Measurements from ENCODE around the gene NLK.
"Not testable (repeated sequence)": the region's sequence is repeated elsewhere in the genome, so short reads cannot be mapped to it uniquely, and the experiment has no call there.

Gene NLK

GRCh38 chr17:28216528-28216927 lies 174.1 kb downstream of the NLK start:
- no peak overlapping the region for H3K4me3 Mint-ChIP-seq
- H3K27ac Mint-ChIP-seq = no peak overlapping the region
- H3K27me3 Mint-ChIP-seq = no peaks in the 10 kb centered on the region
- no peaks in the 10 kb centered on the region for H3K9me3 Mint-ChIP-seq
- H3K36me3 Mint-ChIP-seq (ENCODE audit: low read depth) = no peaks in the 10 kb centered on the region
- H3K4me1 Mint-ChIP-seq (ENCODE audit: low read depth) = peaks cover 14% of the 10 kb centered on the region

- Mint-ChIP-seq H3K4me1 (ENCODE audit: low read depth) (peaks cover 14% of the 10 kb centered on the region), H3K27me3 (no peaks in the 10 kb centered on the region), H3K4me3 (no peak overlapping the region), H3K9me3 (no peaks in the 10 kb centered on the region), H3K27ac (no peak overlapping the region), H3K36me3 (ENCODE audit: low read depth) (no peaks in the 10 kb centered on the region)
Measured at GRCh38 chr17:28219771-28220170, 177.3 kb downstream of the NLK start.

DNA sequence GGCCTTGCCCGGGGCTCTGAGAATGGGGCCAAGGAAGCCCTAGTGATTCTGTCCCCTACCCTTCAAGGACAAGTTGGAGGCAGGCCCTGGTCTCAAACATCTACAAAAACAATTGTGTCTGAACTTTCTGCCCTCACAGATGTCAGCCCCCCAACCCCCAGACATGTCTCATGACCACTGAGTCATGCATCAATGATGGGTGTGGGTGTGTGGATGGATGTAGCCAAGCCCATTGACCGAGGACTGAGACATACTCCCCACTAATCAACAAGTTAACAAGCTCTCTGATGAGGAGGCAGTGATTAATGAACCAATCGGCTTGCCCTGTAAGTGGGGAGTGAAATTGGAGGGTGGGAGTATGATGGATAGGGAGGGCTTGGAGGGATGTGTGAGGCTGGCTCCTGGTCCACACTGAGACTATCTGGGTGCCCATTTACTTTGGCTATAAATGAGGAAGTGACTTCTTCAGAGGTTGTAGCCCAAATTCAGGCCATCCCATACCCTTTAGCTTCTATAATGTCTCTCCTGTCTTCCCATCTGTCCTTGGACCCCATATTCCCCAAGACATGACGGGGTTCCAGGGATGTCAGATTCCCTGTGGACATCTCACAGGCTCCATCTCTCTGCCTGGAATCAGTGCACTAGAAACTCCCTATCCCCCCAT lies 179.4 kb downstream of the NLK start:
- Mint-ChIP-seq H3K9me3 (no peaks in the 10 kb centered on the region), H3K4me3 (no peak overlapping the region), H3K27me3 (peaks cover 3% of the 10 kb centered on the region), H3K36me3 (ENCODE audit: low read depth) (no peaks in the 10 kb centered on the region), H3K4me1 (ENCODE audit: low read depth) (no peaks in the 10 kb centered on the region), H3K27ac (no peak overlapping the region)

DNA sequence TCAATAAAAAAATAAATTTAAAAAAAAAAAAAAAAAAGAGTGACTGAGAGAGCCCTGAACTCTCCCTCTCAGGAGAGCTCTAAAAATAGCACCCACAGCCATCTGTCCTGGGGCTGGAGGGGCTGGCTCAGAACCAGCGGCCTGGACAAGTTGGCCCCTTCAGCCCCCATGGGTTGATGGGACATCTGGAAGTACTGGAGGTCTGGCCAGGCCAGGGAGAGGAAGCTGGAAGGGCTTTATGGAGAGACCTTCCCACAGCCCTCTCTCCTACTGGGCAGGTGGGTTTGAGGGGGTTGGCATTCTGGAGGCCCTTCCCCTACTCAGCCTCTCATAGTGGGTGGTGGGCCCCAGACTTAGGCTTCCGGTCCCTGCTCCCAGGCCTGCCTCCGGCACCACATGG lies 182.8 kb downstream of the NLK start:
- Mint-ChIP-seq H3K4me3 (no peak overlapping the region), H3K9me3 (no peaks in the 10 kb centered on the region), H3K27ac (no peak overlapping the region), H3K36me3 (ENCODE audit: low read depth) (no peaks in the 10 kb centered on the region), H3K4me1 (ENCODE audit: low read depth) (peaks cover 6% of the 10 kb centered on the region), H3K27me3 (peaks cover 30% of the 10 kb centered on the region)

DNA sequence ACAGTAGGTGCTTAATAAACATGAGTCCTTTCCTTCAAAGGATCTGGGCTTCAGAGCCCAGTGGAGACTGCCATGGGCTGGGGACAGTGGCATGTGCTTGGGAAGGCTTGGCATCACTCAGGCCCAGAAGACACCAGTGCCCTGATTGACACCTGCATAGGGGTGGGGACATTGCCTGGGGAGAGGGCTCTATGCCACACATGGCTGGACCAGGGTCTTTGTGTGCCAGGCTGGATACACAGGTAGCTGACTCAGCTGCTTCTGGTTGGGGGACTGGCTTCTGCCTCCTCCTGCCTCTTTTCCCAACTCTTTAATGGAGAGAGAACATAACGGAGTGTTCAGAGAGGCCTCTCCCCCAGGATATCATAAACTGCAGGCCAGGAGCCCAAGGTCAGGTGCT lies 183.4 kb downstream of the NLK start:
- Mint-ChIP-seq H3K27ac (no peak overlapping the region), H3K36me3 (ENCODE audit: low read depth) (no peaks in the 10 kb centered on the region), H3K27me3 (peaks cover 36% of the 10 kb centered on the region), H3K4me1 (ENCODE audit: low read depth) (peaks cover 6% of the 10 kb centered on the region), H3K9me3 (no peaks in the 10 kb centered on the region), H3K4me3 (no peak overlapping the region)

DNA sequence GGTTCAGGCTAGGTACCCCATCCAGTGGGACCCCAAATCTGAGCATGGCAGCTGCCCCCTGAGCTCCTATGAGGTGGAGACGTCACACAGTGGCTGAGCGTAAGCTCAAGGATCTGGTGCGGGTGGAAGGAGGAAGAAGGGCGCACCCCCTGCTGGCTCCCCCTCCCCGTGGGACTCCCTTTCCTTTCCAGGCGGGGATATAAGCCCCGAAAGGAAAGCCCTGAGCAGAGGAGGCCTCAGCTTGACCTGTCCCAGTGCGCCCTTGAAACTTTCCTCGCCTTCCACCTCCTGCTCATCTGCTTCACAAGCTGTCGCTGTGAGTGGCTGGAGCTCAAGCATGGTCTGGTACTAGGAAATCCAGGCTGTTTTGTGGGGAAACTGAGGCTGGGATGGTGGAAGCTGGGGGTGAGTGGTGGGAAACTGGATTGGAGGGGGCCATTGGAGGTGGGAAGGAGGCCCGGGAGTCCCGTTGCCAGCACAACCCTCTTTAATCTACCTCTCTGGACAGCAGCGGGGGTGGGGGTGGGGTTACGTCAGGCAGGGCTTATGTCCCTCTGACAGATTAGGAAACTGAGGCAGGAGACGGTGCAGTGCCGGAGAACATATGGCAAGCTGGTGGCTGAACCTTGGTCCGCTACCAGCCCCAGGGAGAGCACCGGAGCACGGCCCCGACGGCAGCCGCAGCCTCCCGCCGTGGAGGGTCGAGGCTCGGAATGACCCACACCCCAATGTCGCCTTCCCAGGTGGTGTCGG lies 184.3 kb downstream of the NLK start:
- H3K4me3 Mint-ChIP-seq = no peak overlapping the region

DNA sequence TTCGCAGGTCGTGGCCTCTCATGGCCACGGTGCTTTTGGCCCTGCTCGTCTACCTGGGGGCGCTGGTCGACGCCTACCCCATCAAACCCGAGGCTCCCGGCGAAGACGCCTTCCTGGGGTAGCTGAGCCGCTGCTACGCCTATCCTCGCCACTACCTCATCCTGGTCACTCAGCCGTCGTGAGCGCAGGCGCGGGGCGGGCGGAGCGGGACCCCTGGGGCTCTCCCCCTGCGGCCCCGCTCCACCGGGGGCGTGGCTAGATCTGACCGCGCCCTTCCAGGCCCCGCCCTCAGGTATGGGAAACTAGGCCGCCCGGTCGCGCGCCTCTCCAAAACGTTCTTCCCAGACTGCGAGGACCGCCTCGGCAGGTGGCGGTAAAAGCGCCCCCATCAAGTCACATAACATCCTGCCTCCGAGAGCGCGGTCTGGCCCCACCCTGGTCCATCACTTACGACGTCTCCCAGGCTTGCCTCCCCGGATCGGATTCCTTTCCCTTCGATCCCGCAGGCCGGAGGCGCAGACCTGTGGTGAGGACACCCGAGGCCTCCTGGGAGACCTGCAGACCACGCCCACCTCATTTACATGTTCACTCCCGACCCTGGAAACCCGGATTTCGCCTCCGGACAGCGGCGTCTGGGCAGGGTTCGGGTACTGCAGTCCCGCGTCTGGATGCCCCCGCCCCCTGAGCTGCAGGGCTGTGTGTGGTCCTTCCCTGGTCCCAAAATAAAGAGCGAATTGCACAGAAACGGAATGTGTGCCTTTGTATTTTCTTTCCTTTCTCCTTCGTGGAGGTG lies 185.0 kb downstream of the NLK start:
- Mint-ChIP-seq H3K4me3 (peak overlapping the region; percentile 80), H3K9me3 (no peaks in the 10 kb centered on the region), H3K27me3 (peaks cover 40% of the 10 kb centered on the region), H3K36me3 (ENCODE audit: low read depth) (no peaks in the 10 kb centered on the region), H3K27ac (no peak overlapping the region), H3K4me1 (ENCODE audit: low read depth) (peaks cover 6% of the 10 kb centered on the region)

More for the DNA sequence above, 184.3 kb downstream of the NLK start:
- H3K9me3 Mint-ChIP-seq = no peaks in the 10 kb centered on the region
- no peak overlapping the region for H3K27ac Mint-ChIP-seq
- H3K36me3 Mint-ChIP-seq (ENCODE audit: low read depth) = no peaks in the 10 kb centered on the region
- H3K27me3 Mint-ChIP-seq = peaks cover 40% of the 10 kb centered on the region
- peaks cover 6% of the 10 kb centered on the region for H3K4me1 Mint-ChIP-seq (ENCODE audit: low read depth)

- Mint-ChIP-seq H3K27ac (no peak overlapping the region), H3K4me3 (peak overlapping the region; percentile 80), H3K36me3 (ENCODE audit: low read depth) (no peaks in the 10 kb centered on the region), H3K9me3 (no peaks in the 10 kb centered on the region), H3K27me3 (peaks cover 40% of the 10 kb centered on the region), H3K4me1 (ENCODE audit: low read depth) (peaks cover 6% of the 10 kb centered on the region)
Measured at GRCh38 chr17:28228109-28228840, 185.8 kb downstream of the NLK start.

- peaks cover 40% of the 10 kb centered on the region for H3K27me3 Mint-ChIP-seq
- H3K27ac Mint-ChIP-seq = no peak overlapping the region
Measured at GRCh38 chr17:28228986-28229729, 186.7 kb downstream of the NLK start.

DNA sequence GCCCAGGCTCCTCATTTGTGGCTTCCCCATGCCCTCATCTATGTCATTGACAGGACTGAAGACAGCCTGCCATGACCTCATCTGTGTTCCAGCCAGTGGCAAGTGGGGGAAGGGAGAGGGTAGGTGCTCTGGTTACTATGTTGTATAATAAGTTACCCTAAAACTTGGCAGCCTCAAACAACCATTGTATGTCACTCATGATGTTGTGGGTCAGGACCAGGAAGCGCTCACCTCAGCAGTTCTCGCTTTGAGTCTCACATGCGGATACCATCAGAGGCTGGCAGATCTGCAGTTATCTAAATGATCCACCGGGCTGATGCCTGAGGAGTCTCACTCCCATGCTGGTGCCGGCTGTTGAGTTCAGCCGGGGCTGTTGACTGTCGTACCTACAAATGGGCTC lies 187.5 kb downstream of the NLK start:
- H3K4me3 Mint-ChIP-seq = no peak overlapping the region
- peaks cover 40% of the 10 kb centered on the region for H3K27me3 Mint-ChIP-seq
- H3K36me3 Mint-ChIP-seq (ENCODE audit: low read depth) = no peaks in the 10 kb centered on the region
- H3K4me1 Mint-ChIP-seq (ENCODE audit: low read depth) = peaks cover 6% of the 10 kb centered on the region
- H3K9me3 Mint-ChIP-seq = no peaks in the 10 kb centered on the region
- no peak overlapping the region for H3K27ac Mint-ChIP-seq

More at GRCh38 chr17:28228986-28229729, 186.7 kb downstream of the NLK start:
- Mint-ChIP-seq H3K4me3 (no peak overlapping the region), H3K4me1 (ENCODE audit: low read depth) (peaks cover 6% of the 10 kb centered on the region), H3K36me3 (ENCODE audit: low read depth) (no peaks in the 10 kb centered on the region), H3K9me3 (no peaks in the 10 kb centered on the region)

- not testable (repeated sequence) for H3K4me3 Mint-ChIP-seq; H3K36me3 Mint-ChIP-seq (ENCODE audit: low read depth); H3K4me1 Mint-ChIP-seq (ENCODE audit: low read depth); H3K27ac Mint-ChIP-seq; H3K9me3 Mint-ChIP-seq
- H3K27me3 Mint-ChIP-seq = peaks cover 43% of the 10 kb centered on the region
Measured at GRCh38 chr17:28230607-28231006, 188.1 kb downstream of the NLK start.

DNA sequence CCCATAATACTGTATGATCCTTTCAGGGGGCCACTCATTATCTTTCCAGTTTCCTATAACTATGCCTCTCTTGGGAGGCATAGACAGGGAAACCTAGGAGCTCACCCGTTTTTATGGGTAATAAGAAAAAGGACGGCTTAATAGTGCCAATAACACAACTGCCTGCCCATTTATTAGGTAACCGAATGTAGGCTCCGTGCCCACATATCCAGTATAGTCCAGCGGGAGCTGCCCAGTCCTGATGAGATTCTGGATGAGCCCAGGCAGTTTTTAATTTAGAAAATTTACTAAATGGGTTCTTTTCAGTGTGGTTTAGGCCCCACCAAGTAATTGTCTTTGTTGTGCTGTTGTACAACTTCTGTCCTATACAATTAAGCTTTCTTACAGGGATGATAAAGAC lies 189.1 kb downstream of the NLK start:
- peaks cover 40% of the 10 kb centered on the region for H3K27me3 Mint-ChIP-seq
- not testable (repeated sequence) for H3K27ac Mint-ChIP-seq; H3K9me3 Mint-ChIP-seq; H3K36me3 Mint-ChIP-seq (ENCODE audit: low read depth); H3K4me1 Mint-ChIP-seq (ENCODE audit: low read depth); H3K4me3 Mint-ChIP-seq

GRCh38 chr17:28232966-28233870 lies 190.7 kb downstream of the NLK start:
- H3K4me3 Mint-ChIP-seq; H3K4me1 Mint-ChIP-seq (ENCODE audit: low read depth); H3K36me3 Mint-ChIP-seq (ENCODE audit: low read depth); H3K27ac Mint-ChIP-seq; H3K9me3 Mint-ChIP-seq: not testable (repeated sequence)
- H3K27me3 Mint-ChIP-seq = peaks cover 32% of the 10 kb centered on the region
